K562 (cell line): Measurements from ENCODE around the gene HS6ST1.

Source experiments
- ATF7 ChIP-seq: fragments of 450-650 bp; IDR thresholded peaks from 2 replicates; pipeline ENCODE4 v1.7.1; 2014; ENCODE audit warnings: mild to moderate bottlenecking, moderate library complexity
- ELF4 ChIP-seq: fragments of 450-650 bp; formaldehyde crosslinking; IDR thresholded peaks from 2 replicates; pipeline ENCODE4 v1.4.0; 2022; ENCODE audit warnings: missing genetic modification characterization
- EP300 ChIP-seq: IDR thresholded peaks from 2 replicates; pipeline ENCODE4 v1.6.1; 2012; ENCODE audit warnings: low read length, improper control_type of control experiment
- FOXA1 ChIP-seq: fragments of 450-650 bp; IDR thresholded peaks from 2 replicates; pipeline ENCODE4 v1.6.1; 2016; ENCODE audit warnings: mild to moderate bottlenecking, borderline replicate concordance
- IRF2 ChIP-seq: sonication (generic); formaldehyde crosslinking; IDR thresholded peaks from 2 replicates; pipeline ENCODE4 v1.8.1; 2022; ENCODE audit warnings: mild to moderate bottlenecking, missing genetic modification reagents
- MAFK ChIP-seq: IDR thresholded peaks from 2 replicates; pipeline ENCODE4 v1.6.1; 2011; ENCODE audit warnings: low read length, improper control_type of control experiment
- MEF2D ChIP-seq: conservative IDR thresholded peaks from 2 replicates; pipeline ENCODE4 v1.6.1; 2016; ENCODE audit warnings: low read depth, missing genetic modification characterization, missing compliant biosample characterization
- ZNF699 ChIP-seq: fragments of 250-450 bp; sonication (Bioruptor Pico); IDR thresholded peaks from 2 replicates; pipeline ENCODE4 v1.8.0; 2021; ENCODE audit warnings: mild to moderate bottlenecking, moderate library complexity; ENCODE audit not compliant: insufficient replicate concordance
- TF ChIP-seq, protein P1 (sequence below), 3 experiments: IDR thresholded peaks in 2 of 3; conservative IDR thresholded peaks in 1 of 3; 2 replicates each; pipeline ENCODE4 v1.5.1; 2011 to 2012; ENCODE audit warnings: low read length in 3 of 3, mild to moderate bottlenecking in 3 of 3, control low read depth in 2 of 3, improper control_type of control experiment in 1 of 3, inconsistent platforms in 1 of 3, low read depth in 1 of 3, mixed read lengths in 1 of 3, moderate library complexity in 1 of 3; ENCODE audit not compliant: insufficient read depth in 2 of 3

DNA sequence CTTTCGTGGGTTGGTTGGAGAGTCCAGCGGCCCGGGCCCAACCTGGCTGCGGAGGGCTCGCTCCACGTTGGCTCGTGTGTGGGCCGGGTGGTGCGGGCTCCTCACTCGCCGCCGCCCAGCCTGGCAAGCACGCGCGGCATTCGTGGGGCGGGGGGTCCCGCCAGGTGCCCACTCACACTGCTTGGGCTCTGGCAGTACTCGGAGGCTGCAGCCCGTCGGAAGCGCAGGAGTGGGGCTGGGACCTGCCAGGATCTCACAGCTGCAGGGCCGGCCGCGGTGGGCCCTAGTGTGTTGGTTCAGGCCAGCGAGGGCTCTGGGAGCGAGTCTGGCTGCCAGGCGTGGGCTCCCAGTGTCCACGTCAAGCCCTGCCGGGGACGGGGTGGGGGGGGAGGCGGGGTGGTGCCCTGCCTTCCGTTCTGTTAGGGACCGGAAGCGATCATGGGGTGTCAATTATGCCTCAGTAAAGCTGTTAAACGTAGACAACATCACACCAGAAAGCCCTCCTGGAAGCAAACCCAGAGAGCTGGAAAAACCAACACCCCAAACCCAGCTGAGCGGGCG lies 1.0 kb upstream of the HS6ST1 start:
- TF ChIP-seq MAFK: no peak
- TF ChIP-seq ELF4 (CRISPR knock-in tag): no peak
- TF ChIP-seq ZNF699: no peak
- TF ChIP-seq FOXA1: no peak
- no peak for TF ChIP-seq MEF2D (tag)
- TF ChIP-seq, protein P1, sequence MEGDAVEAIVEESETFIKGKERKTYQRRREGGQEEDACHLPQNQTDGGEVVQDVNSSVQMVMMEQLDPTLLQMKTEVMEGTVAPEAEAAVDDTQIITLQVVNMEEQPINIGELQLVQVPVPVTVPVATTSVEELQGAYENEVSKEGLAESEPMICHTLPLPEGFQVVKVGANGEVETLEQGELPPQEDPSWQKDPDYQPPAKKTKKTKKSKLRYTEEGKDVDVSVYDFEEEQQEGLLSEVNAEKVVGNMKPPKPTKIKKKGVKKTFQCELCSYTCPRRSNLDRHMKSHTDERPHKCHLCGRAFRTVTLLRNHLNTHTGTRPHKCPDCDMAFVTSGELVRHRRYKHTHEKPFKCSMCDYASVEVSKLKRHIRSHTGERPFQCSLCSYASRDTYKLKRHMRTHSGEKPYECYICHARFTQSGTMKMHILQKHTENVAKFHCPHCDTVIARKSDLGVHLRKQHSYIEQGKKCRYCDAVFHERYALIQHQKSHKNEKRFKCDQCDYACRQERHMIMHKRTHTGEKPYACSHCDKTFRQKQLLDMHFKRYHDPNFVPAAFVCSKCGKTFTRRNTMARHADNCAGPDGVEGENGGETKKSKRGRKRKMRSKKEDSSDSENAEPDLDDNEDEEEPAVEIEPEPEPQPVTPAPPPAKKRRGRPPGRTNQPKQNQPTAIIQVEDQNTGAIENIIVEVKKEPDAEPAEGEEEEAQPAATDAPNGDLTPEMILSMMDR (IDR thresholded peaks at IDR 0.05 in 2 of 3, conservative IDR thresholded peaks at IDR 0.05 in 1 of 3; ENCODE audit: insufficient read depth in 2 of 3, low read depth in 1 of 3, low read length in 3 of 3): no peak
- TF ChIP-seq EP300: no peak
- no peak for TF ChIP-seq IRF2 (CRISPR knock-in tag)
- TF ChIP-seq ATF7: no peak
